SW 1271 (cell line): ENCODE data around the gene BRD1.

ENCODE experiments used
- DNase-seq, 2 experiments: peaks; one replicate each; lab custom pipeline; 2025; lab: John Stamatoyannopoulos, UW

The BRD1 gene

GRCh38 chr22:49800408-49801238 lies 27.1 kb downstream of the BRD1 start:
- DNase-seq, result no peak

- no peak for DNase-seq
These were observed 28.1 kb downstream of the BRD1 start for GRCh38 chr22:49799431-49800075.

DNA sequence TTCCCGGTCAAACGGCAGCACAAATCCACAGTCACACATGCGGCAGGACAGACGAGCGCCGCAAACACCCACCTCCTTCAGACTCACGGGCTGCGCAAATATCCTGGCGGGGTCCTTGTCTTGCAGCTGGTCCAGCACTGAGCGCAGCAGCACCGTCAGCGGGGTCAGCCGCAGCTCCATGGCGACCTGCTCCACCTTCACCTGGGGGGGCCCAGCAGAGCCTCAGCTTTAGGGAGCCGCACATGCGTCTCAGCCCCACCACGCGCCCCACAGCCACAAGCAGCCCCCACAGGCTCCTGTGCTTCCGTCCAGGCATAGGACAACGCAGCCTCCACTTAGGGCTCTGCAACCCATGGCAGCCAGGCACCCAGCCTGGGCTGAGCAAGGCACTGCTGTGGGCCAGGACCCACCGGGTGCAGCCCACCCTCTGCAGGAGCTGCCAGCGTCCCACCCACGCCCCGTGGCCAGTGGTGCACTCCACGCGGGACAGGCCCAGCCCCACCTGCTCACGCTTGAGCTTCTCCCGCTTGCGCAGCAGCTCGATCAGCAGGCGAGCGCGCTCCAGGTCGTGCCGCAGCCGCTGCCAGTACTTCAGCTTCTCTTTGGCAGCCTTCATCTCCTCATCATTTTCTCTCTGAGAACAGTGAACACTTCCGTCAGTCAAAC lies 29.1 kb downstream of the BRD1 start:
- DNase-seq, result no peak

- DNase-seq, result no peak
These were observed 30.0 kb downstream of the BRD1 start for GRCh38 chr22:49797706-49798105.

GRCh38 chr22:49796596-49797270 lies 30.9 kb downstream of the BRD1 start:
- DNase-seq, result no peak

- DNase-seq, result no peak
These were observed 32.2 kb downstream of the BRD1 start for GRCh38 chr22:49795521-49795920.

- DNase-seq, result no peak
These were observed 33.8 kb downstream of the BRD1 start for GRCh38 chr22:49793871-49794270.

- DNase-seq, result no peak
These were observed 34.4 kb downstream of the BRD1 start for GRCh38 chr22:49793296-49793695.

DNA sequence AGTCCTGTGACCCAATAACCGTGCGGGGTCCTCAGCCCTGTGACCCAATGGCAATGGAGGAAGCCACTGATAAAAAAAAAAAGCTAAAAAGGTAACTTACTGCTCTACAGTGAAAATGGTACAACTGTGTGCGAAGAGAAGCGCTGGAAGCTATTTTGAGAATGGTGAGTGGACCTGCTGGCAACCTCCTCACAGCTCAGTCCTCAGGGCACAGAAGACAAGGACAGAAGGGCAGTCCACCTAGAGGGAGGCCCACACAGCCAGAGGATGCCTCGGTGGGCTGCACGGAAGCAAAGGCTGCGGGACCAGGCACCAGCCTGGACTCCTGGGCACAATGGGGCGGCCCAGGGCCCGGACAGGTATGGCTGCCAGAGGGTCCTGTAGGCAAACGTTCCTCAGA lies 35.6 kb downstream of the BRD1 start:
- no peak for DNase-seq

- no peak for DNase-seq
These were observed 36.0 kb downstream of the BRD1 start for GRCh38 chr22:49791682-49792081.

- no peak for DNase-seq
These were observed 36.8 kb downstream of the BRD1 start for GRCh38 chr22:49790912-49791311.

- DNase-seq, result no peak
These were observed 38.2 kb downstream of the BRD1 start for GRCh38 chr22:49789289-49790141.

DNA sequence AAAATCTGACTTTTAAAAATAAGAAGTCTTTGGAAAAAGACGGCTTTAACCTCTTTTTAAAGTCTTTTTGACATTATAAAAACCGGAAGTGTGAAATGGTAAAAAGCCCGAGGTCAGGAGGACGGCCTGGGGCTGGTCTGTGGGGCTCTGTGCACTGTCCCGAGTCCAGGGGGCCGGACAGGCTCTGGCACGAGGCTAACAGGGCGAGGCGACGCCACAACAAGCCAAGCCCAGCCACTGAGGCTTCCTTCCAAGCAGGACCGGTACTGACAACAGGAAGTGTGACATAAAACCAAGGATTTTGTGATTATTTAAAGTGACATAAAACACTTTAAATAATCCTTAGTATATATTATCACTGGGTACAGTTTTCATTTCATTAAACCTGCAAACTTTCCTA lies 39.2 kb downstream of the BRD1 start:
- DNase-seq, result no peak

GRCh38 chr22:49787861-49788260 lies 39.8 kb downstream of the BRD1 start:
- no peak for DNase-seq

DNA sequence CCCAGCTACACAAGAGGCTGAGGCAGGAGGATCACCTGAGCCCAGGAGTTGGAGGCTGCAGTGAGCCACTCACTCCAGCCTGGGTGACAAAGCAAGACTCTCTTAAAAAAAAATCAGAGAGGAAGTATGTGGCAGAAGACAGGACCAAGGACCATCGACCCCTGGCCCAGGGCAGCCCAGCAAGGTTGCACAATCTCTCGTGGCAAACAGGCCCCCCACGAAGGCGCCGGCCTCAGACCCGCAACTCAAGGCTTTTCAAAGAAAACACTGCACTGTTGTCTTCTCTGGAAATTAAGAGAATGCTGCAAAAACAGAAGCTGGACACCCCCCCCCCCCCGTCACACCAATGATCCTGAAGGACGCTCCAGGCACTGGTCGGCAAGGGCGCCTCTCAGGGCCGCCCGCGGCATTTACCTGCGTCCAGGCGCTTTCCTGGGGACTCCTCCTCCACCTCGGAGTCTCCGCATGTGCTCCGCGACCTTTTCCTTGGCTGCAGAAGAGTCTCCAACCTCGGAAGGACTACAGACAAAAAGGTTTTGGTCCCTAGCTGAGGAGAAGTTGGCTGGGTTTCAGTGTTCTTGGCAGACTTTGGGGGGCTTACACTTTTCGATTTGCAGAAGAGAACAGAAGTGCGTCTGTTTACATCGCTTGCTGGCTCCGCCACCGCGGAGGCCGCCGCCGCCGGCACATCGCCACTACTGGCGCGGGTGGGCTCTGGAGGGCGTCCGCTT lies 40.5 kb downstream of the BRD1 start:
- DNase-seq, result no peak

DNA sequence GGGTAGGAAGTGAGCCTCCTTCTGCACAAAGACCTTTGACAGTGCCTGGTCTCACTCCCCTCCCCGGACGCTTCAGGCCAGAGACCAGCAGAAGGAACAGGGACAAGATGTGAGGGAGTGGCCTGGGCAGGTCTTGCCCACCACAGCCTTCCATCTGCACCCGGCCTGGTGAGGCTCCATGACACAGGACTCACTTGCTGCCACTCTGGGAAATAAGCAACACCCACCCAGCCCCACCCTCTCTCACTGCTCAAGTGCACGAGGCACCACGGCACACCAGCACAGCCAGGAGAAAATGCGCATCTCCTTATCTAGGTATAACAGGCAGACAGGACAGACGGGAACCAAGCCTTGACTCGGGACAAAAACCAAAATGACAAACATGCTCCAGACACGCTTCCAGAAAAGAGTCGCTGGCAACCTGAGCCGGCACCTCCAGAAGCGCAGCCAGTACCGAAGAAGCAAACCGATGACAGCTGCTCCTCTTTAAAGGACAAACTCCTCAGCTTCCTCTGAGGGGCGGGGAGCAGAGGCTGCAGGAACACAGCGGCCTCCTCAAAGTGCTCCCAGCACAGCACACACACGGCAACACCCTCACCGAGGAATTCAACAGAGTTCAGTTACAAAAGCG lies 41.7 kb downstream of the BRD1 start:
- DNase-seq, result no peak

DNA sequence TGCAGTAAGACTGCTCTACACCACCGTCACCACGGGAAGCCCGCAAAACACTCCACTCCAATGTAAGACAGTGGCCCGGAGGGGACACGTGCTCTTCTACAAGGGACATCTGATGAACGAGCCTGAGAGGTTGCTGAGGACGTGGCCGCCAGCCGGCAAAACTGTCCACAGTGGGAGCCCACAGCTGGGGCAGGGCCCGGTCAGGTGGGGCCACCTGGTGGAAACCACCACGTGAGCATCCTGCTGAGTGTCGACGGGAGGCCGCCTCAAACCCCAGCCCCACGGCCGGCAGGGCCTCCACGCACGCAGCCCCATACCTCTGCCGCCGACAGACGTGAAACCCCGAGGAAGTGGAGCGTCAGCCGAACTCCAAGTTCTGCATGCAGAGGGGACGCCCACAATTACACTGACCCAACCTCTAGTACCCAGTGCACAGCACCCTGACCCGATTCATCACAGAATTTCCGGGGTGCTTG lies 42.6 kb downstream of the BRD1 start:
- DNase-seq, result no peak

DNA sequence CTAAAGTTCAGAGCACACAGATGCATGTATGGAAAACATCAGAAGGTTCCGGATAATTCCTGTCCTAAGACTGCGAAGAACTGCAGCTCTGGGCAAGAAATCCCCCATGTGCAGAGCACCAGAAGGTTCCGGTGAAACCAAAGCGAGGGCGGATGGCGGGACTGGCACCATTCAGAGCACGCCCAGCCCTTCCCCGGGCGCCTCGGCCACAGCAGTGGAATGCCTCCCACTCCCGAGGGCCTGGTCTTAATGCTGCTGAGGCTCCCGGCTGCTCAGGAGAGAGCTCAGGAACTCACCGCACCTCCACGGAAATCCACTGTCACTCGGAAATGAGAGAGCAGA lies 43.1 kb downstream of the BRD1 start:
- DNase-seq, result no peak

GRCh38 chr22:49783926-49784629 lies 43.6 kb downstream of the BRD1 start:
- no peak for DNase-seq
